ENCODE results near the gene FEM1C.

Gene FEM1C

GRCh38 chr5:115471345-115472063 is 73.1 kb downstream of the FEM1C start:
- Histone ChIP-seq H3K4me1 (ENCODE audit: insufficient read depth, low read length) (peaks cover 12% of the 10 kb centered on the region), H3K9me3 (ENCODE audit: control insufficient read depth, insufficient read depth, low read length) (no peaks in the 10 kb centered on the region), H3K36me3 (ENCODE audit: insufficient read depth, low read length) (no peaks in the 10 kb centered on the region), H3K9ac (ENCODE audit: low read depth, low read length) (no peak overlapping the region)

GRCh38 chr5:115470921-115471320 is 73.7 kb downstream of the FEM1C start:
- no peak overlapping the region for H3K9ac ChIP-seq (ENCODE audit: low read depth, low read length)
- peaks cover 12% of the 10 kb centered on the region for H3K4me1 ChIP-seq (ENCODE audit: insufficient read depth, low read length)
- no peaks in the 10 kb centered on the region for H3K36me3 ChIP-seq (ENCODE audit: insufficient read depth, low read length)
- H3K9me3 ChIP-seq (ENCODE audit: control insufficient read depth, insufficient read depth, low read length) = no peaks in the 10 kb centered on the region
